ENCODE measurements around the gene TSPEAR. TPM values are rescaled to one million over a fixed set of nuclear protein-coding genes. Genes with fewer than 3 reads are reported as not detected.

TSPEAR gene
- total RNA-seq, 4 donors from 2014 or later, result not detected

GRCh38 chr21:44696572-44696971, 14.8 kb downstream of the TSPEAR start:
- intact Hi-C loops (cut with DNase I; ENCODE audit: low total_unique reads), result no loop called here
- ATAC-seq (no peak), DNase-seq (no peak)

GRCh38 chr21:44695641-44696040, 15.7 kb downstream of the TSPEAR start:
- TF ChIP-seq POLR2A (IDR thresholded peaks at IDR 0.05), result no peak
- TF ChIP-seq CTCF (IDR thresholded peaks at IDR 0.05 in 4 of 5, conservative IDR thresholded peaks at IDR 0.05 in 1 of 5), result no peak
- Histone ChIP-seq H3K4me1 (no peaks in the 10 kb centered on the region), H3K4me3 (no peak overlapping the region), H3K9me3 (peaks cover 0 to 15% (median 4%) of the 10 kb centered on the region in 3 donors), H3K27ac (no peak overlapping the region), H3K27me3 (peaks cover 13 to 36% (median 30%) of the 10 kb centered on the region in 3 donors), H3K36me3 (no peaks in the 10 kb centered on the region)
- intact Hi-C loops (cut with DNase I; ENCODE audit: low total_unique reads) (no loop called here), in situ Hi-C loops (cut with MboI; ENCODE audit: low sequenced_read_pairs in 4 of 4) (no loop called here)
- DNase-seq (no peak), ATAC-seq (no peak)

More at GRCh38 chr21:44696572-44696971, 14.8 kb downstream of the TSPEAR start:
- TF ChIP-seq CTCF (IDR thresholded peaks at IDR 0.05 in 4 of 5, conservative IDR thresholded peaks at IDR 0.05 in 1 of 5), result no peak
- TF ChIP-seq POLR2A (IDR thresholded peaks at IDR 0.05), result no peak
- Histone ChIP-seq H3K9me3 (peaks cover 0 to 15% (median 4%) of the 10 kb centered on the region in 3 donors), H3K27ac (no peak overlapping the region), H3K4me3 (no peak overlapping the region), H3K27me3 (peaks cover 20 to 43% (median 39%) of the 10 kb centered on the region in 3 donors), H3K4me1 (no peaks in the 10 kb centered on the region), H3K36me3 (no peaks in the 10 kb centered on the region)
- in situ Hi-C loops (cut with MboI; ENCODE audit: low sequenced_read_pairs in 4 of 4), result no loop called here

GRCh38 chr21:44695184-44695583, 16.2 kb downstream of the TSPEAR start:
- Histone ChIP-seq H3K9me3 (peaks cover 0 to 15% (median 4%) of the 10 kb centered on the region in 3 donors), H3K4me1 (no peaks in the 10 kb centered on the region), H3K36me3 (no peaks in the 10 kb centered on the region), H3K27me3 (peaks cover 8 to 33% (median 25%) of the 10 kb centered on the region in 3 donors), H3K27ac (no peak overlapping the region), H3K4me3 (no peak overlapping the region)
- no peak for DNase-seq
- TF ChIP-seq CTCF (IDR thresholded peaks at IDR 0.05 in 4 of 5, conservative IDR thresholded peaks at IDR 0.05 in 1 of 5) (no peak), POLR2A (IDR thresholded peaks at IDR 0.05) (no peak)
- in situ Hi-C loops (cut with MboI; ENCODE audit: low sequenced_read_pairs in 4 of 4) (no loop called here), intact Hi-C loops (cut with DNase I; ENCODE audit: low total_unique reads) (no loop called here)
- ATAC-seq, result no peak

GRCh38 chr21:44694776-44695175, 16.6 kb downstream of the TSPEAR start:
- TF ChIP-seq CTCF (IDR thresholded peaks at IDR 0.05 in 4 of 5, conservative IDR thresholded peaks at IDR 0.05 in 1 of 5) (no peak), POLR2A (IDR thresholded peaks at IDR 0.05) (no peak)
- H3K4me3 ChIP-seq, result no peak overlapping the region
- intact Hi-C loops (cut with DNase I; ENCODE audit: low total_unique reads), result no loop called here
- peaks cover 4 to 29% (median 21%) of the 10 kb centered on the region in 3 donors for H3K27me3 ChIP-seq
- in situ Hi-C loops (cut with MboI; ENCODE audit: low sequenced_read_pairs in 4 of 4), result no loop called here
- H3K36me3 ChIP-seq, result no peaks in the 10 kb centered on the region
- DNase-seq (no peak), ATAC-seq (no peak)
- no peak overlapping the region for H3K27ac ChIP-seq
- H3K9me3 ChIP-seq, result peaks cover 0 to 15% (median 4%) of the 10 kb centered on the region in 3 donors
- H3K4me1 ChIP-seq, result no peaks in the 10 kb centered on the region

Measured in gastrocnemius medialis (tissue), 4 donors.